Measurements from ENCODE around the gene DYNLT4. TPM values are rescaled to one million over a fixed set of nuclear protein-coding genes. Genes with fewer than 3 reads are reported as not detected.

DYNLT4 gene
- total RNA-seq, 1 donor from 2014 or later: 0.31 TPM

DNA sequence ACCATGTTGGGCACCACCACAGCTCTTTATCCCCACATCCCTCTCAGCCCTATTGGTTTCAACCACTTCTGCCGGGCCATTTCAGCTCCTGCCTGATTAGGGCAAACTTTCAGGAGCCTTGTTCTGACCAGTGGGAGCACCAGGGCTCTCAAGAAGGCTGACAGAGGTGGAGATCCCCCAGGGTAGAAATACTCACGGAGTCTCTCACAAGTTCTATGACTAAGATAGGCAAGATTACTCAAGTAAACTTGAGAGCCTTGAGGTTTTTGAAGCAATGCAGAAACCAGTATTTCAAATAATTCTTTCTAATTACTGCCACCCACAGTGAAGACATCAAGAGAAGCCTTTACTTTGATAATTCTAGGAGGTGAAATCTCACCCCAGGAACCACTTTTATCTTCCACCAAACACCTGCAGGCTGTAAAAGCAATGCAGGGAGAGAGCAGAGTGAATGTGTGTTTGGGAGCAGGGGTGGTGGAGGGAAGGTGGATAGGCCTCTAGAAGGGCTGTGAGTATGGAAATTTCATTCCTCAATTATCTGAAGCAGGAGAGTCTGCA lies 42.5 kb upstream of the DYNLT4 start:
- Mint-ChIP-seq H3K27ac (no peak overlapping the region), H3K36me3 (peaks cover 16% of the 10 kb centered on the region), H3K4me3 (no peak overlapping the region), H3K4me1 (no peaks in the 10 kb centered on the region), H3K27me3 (ENCODE audit: low read depth) (peaks cover 4% of the 10 kb centered on the region), H3K9me3 (no peaks in the 10 kb centered on the region)
- DNase-seq (ENCODE audit: low spot score in 2 of 2, unreplicated experiment in 2 of 2): no peak
- TF ChIP-seq, protein P1, sequence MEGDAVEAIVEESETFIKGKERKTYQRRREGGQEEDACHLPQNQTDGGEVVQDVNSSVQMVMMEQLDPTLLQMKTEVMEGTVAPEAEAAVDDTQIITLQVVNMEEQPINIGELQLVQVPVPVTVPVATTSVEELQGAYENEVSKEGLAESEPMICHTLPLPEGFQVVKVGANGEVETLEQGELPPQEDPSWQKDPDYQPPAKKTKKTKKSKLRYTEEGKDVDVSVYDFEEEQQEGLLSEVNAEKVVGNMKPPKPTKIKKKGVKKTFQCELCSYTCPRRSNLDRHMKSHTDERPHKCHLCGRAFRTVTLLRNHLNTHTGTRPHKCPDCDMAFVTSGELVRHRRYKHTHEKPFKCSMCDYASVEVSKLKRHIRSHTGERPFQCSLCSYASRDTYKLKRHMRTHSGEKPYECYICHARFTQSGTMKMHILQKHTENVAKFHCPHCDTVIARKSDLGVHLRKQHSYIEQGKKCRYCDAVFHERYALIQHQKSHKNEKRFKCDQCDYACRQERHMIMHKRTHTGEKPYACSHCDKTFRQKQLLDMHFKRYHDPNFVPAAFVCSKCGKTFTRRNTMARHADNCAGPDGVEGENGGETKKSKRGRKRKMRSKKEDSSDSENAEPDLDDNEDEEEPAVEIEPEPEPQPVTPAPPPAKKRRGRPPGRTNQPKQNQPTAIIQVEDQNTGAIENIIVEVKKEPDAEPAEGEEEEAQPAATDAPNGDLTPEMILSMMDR (IDR thresholded peaks at IDR 0.05; ENCODE audit: unreplicated experiment): no peak

- H3K27me3 Mint-ChIP-seq (ENCODE audit: low read depth): peaks cover 10% of the 10 kb centered on the region
- no peaks in the 10 kb centered on the region for H3K9me3 Mint-ChIP-seq
- TF ChIP-seq, protein P1 (IDR thresholded peaks at IDR 0.05; ENCODE audit: unreplicated experiment): no peak
- peaks cover 12% of the 10 kb centered on the region for H3K36me3 Mint-ChIP-seq
- H3K27ac Mint-ChIP-seq: no peak overlapping the region
- no peak for DNase-seq (ENCODE audit: low spot score in 2 of 2, unreplicated experiment in 2 of 2)
- H3K4me3 Mint-ChIP-seq: no peak overlapping the region
- peaks cover 3% of the 10 kb centered on the region for H3K4me1 Mint-ChIP-seq
Measured at GRCh38 chr1:44848456-44849181, 41.5 kb upstream of the DYNLT4 start.

- DNase-seq (ENCODE audit: low spot score in 2 of 2, unreplicated experiment in 2 of 2): no peak
- H3K27me3 Mint-ChIP-seq (ENCODE audit: low read depth): peaks cover 10% of the 10 kb centered on the region
- TF ChIP-seq, protein P1 (IDR thresholded peaks at IDR 0.05; ENCODE audit: unreplicated experiment): no peak
Measured at GRCh38 chr1:44847845-44848244, 40.7 kb upstream of the DYNLT4 start.

DNA sequence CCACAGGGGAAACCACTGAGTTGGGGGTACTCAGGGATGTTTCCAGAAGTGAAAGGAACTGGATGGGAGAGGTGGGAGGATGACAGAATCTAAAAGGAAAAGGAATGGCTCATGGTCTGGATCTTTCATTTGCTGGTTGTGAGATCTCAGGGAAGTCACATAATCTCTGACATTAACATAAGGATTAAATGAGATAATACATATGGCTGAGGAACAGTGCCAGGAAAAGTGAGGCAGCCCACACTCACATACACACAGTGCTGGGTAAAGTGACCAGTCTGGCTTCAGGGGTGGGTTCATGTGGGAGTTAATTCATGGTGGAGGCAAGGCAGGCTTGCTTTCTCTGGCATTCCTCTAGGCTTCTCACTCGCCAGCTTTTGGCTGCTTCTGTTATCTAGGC lies 39.8 kb upstream of the DYNLT4 start:
- H3K4me3 Mint-ChIP-seq: no peak overlapping the region
- H3K27ac Mint-ChIP-seq: no peak overlapping the region
- peaks cover 3% of the 10 kb centered on the region for H3K4me1 Mint-ChIP-seq
- H3K27me3 Mint-ChIP-seq (ENCODE audit: low read depth): peaks cover 15% of the 10 kb centered on the region
- H3K9me3 Mint-ChIP-seq: no peaks in the 10 kb centered on the region
- TF ChIP-seq, protein P1 (IDR thresholded peaks at IDR 0.05; ENCODE audit: unreplicated experiment): no peak
- H3K36me3 Mint-ChIP-seq: peaks cover 6% of the 10 kb centered on the region
- DNase-seq (ENCODE audit: low spot score in 2 of 2, unreplicated experiment in 2 of 2): no peak

More at GRCh38 chr1:44847845-44848244, 40.7 kb upstream of the DYNLT4 start:
- H3K9me3 Mint-ChIP-seq: no peaks in the 10 kb centered on the region
- H3K4me3 Mint-ChIP-seq: no peak overlapping the region
- H3K36me3 Mint-ChIP-seq: peaks cover 8% of the 10 kb centered on the region
- H3K27ac Mint-ChIP-seq: no peak overlapping the region
- peaks cover 3% of the 10 kb centered on the region for H3K4me1 Mint-ChIP-seq

DNA sequence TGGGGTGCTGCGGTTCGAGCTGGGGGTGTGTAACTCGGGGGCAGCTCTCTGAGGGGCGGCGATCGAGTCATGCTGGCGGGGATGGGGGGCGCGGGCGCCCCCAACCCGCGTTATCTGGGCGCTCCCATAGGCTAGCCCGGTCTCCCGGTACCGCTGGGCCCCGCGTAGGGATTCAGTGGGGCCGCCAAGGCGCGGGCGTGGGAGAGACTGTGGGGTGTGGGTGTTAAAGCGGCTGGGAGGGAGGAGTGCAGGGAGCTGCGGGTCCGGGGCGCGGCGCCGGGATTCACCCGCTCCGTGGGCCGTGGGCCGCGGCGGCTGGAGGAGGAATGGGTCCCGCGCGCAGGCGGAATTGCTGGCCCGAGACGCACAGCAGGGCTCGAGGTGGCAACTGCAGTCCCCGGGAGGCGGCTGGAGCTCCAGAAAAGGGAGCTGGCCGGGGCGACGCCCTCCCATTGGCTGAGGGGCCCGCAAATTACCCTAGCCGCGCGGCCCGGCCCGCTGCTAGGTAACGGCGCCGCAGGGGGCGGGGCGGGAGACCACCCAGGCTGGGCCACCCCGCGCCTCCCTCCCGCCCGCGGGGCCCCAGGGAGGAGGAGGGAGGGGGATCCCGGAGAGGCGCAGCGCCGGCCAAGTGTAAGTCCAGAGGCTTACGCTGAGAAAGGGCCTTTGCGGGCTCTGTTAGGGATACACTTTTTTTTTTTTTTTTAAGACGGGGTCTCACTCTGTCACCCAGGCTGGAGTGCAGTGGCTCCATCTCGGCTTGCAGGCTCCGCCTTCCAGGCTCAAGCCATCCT lies 35.9 kb upstream of the DYNLT4 start, which contains the start of gene PTCH2:
Gene PTCH2, minus strand, starts transcription at position 392 of the 794 bp plus-strand sequence. Its CDS starts 321 bp downstream, at position 71.
- H3K27ac Mint-ChIP-seq: no peak within 1 kb of the TSS
- DNase-seq (ENCODE audit: low spot score in 2 of 2, unreplicated experiment in 2 of 2): peak; percentile 76 to 90
- H3K4me3 Mint-ChIP-seq: peak within 1 kb of the TSS; percentile 58
- H3K4me1 Mint-ChIP-seq: peaks cover 3% of the 10 kb centered on the region
- no peaks in the 10 kb centered on the region for H3K9me3 Mint-ChIP-seq
- peaks cover 26% of the 10 kb centered on the region for H3K27me3 Mint-ChIP-seq (ENCODE audit: low read depth)
- H3K36me3 Mint-ChIP-seq: no peaks in the 10 kb centered on the region
- TF ChIP-seq, protein P1 (IDR thresholded peaks at IDR 0.05; ENCODE audit: unreplicated experiment): no peak
